ENCODE measurements around the gene SLC16A13. TPM values are rescaled to one million over a fixed set of nuclear protein-coding genes. Genes with fewer than 3 reads are reported as not detected.
A peak's percentile ranks its signal among the peaks of the same experiment; 100 is the strongest.
"Not testable (repeated sequence)": the region's sequence is repeated elsewhere in the genome, so short reads cannot be mapped to it uniquely, and the experiment has no call there.

The SLC16A13 gene
- 1 to 10 TPM in 1 of 2 donors, not detected in 1; 1.6 TPM for total RNA-seq

- intact Hi-C loops (cut with DNase I), result no loop called here
- Histone ChIP-seq H3K36me3 (replicated peaks in 1 of 2; ENCODE audit: insufficient read depth in 1 of 2, low read depth in 2 of 2) (no peaks in the 10 kb centered on the region), H3K4me3 (peak within 1 kb of the TSS in 1 of 2 donors; percentile 37), H3K9me3 (no peaks in the 10 kb centered on the region), H3K4me1 (peaks cover 25% of the 10 kb centered on the region), H3K27me3 (no peaks in the 10 kb centered on the region), H3K27ac (peak within 1 kb of the TSS; percentile 56 to 88 (median 72))
- ATAC-seq (peak; percentile 96), DNase-seq (peak; percentile 93 to 97 (median 97))
- TF ChIP-seq POLR2A (IDR thresholded peaks at IDR 0.05) (peak; percentile 41 to 76 (median 73)), CTCF (IDR thresholded peaks at IDR 0.05) (no peak)
- 1% methylated on average over 20 to 47 of the region's 52 CpGs for WGBS, 2 donors
Observed at GRCh38 chr17:7035591-7036368, at the start of gene SLC16A13. Gene SLC16A13 (plus strand): TSS chr17:7036015. CDS start chr17:7036383, 368 bp downstream.

- intact Hi-C loops (cut with DNase I), result no loop called here
- H3K27ac ChIP-seq, result no peak overlapping the region
- WGBS, 2 donors, result 63 to 70% methylated on average over 3 of the region's 3 CpGs
Observed at GRCh38 chr17:6986676-6987075, 49.1 kb upstream of the SLC16A13 start.

GRCh38 chr17:6989779-6990178 lies 46.0 kb upstream of the SLC16A13 start:
- intact Hi-C loops (cut with DNase I), result loop anchor here (10.0 kb wide), 1 partner anchor 315 kb away; no protein-coding TSS in a partner anchor
- WGBS, 2 donors, result 90 to 91% methylated on average over 2 of the region's 2 CpGs

More at GRCh38 chr17:6986676-6987075, 49.1 kb upstream of the SLC16A13 start:
- no peak overlapping the region for H3K4me3 ChIP-seq
- no peaks in the 10 kb centered on the region for H3K4me1 ChIP-seq
- ATAC-seq (no peak), DNase-seq (no peak)
- TF ChIP-seq CTCF (IDR thresholded peaks at IDR 0.05) (no peak), POLR2A (IDR thresholded peaks at IDR 0.05) (no peak)
- H3K9me3 ChIP-seq, result no peaks in the 10 kb centered on the region
- H3K27me3 ChIP-seq, result no peaks in the 10 kb centered on the region
- H3K36me3 ChIP-seq (replicated peaks in 1 of 2; ENCODE audit: insufficient read depth in 1 of 2, low read depth in 2 of 2), result no peaks in the 10 kb centered on the region

GRCh38 chr17:6993613-6994056 lies 42.2 kb upstream of the SLC16A13 start:
- not testable (repeated sequence) for H3K27me3 ChIP-seq; H3K4me3 ChIP-seq; H3K36me3 ChIP-seq (replicated peaks in 1 of 2; ENCODE audit: insufficient read depth in 1 of 2, low read depth in 2 of 2); DNase-seq; H3K27ac ChIP-seq; ATAC-seq; H3K9me3 ChIP-seq
- intact Hi-C loops (cut with DNase I), result loop anchor here (10.0 kb wide), 1 partner anchor 319 kb away; no protein-coding TSS in a partner anchor
- 70 to 78% methylated on average over 4 to 5 of the region's 5 CpGs for WGBS, 2 donors
- peaks cover 11% of the 10 kb centered on the region for H3K4me1 ChIP-seq

More at GRCh38 chr17:6989779-6990178, 46.0 kb upstream of the SLC16A13 start:
- TF ChIP-seq POLR2A (IDR thresholded peaks at IDR 0.05) (no peak), CTCF (IDR thresholded peaks at IDR 0.05) (no peak)
- Histone ChIP-seq H3K9me3 (no peaks in the 10 kb centered on the region), H3K4me3 (no peak overlapping the region), H3K27ac (no peak overlapping the region), H3K27me3 (no peaks in the 10 kb centered on the region), H3K4me1 (no peaks in the 10 kb centered on the region), H3K36me3 (replicated peaks in 1 of 2; ENCODE audit: insufficient read depth in 1 of 2, low read depth in 2 of 2) (no peaks in the 10 kb centered on the region)
- DNase-seq (no peak), ATAC-seq (no peak)

- intact Hi-C loops (cut with DNase I), result loop anchor here (10.0 kb wide), 1 partner anchor 319 kb away; no protein-coding TSS in a partner anchor
- H3K27ac ChIP-seq, result no peak overlapping the region
- no peak for DNase-seq
- 85 to 86% methylated on average over 10 of the region's 10 CpGs for WGBS, 2 donors
- peaks cover 0 to 5% of the 10 kb centered on the region in 2 donors for H3K36me3 ChIP-seq (replicated peaks in 1 of 2; ENCODE audit: insufficient read depth in 1 of 2, low read depth in 2 of 2)
- no peaks in the 10 kb centered on the region for H3K9me3 ChIP-seq
- peaks cover 11% of the 10 kb centered on the region for H3K4me1 ChIP-seq
- H3K27me3 ChIP-seq, result no peaks in the 10 kb centered on the region
- TF ChIP-seq CTCF (IDR thresholded peaks at IDR 0.05), result no peak
- no peak for TF ChIP-seq POLR2A (IDR thresholded peaks at IDR 0.05)
- no peak overlapping the region for H3K4me3 ChIP-seq
- ATAC-seq, result no peak
Observed at GRCh38 chr17:6994118-6994598, 41.7 kb upstream of the SLC16A13 start.

Data from body of pancreas (tissue), 4 donors.